GM12892 (cell line): Measurements from ENCODE around the gene CNGA1.

Experiments
- POLR2A ChIP-seq: IDR thresholded peaks from 2 replicates; pipeline ENCODE4 v1.6.1; 2011; ENCODE audit warnings: low read depth, low read length, control low read depth
- POLR2AphosphoS5 ChIP-seq: IDR thresholded peaks from 2 replicates; pipeline ENCODE4 v1.6.1; 2011; ENCODE audit warnings: low read depth, low read length, control low read depth
- TAF1 ChIP-seq: IDR thresholded peaks from 2 replicates; pipeline ENCODE4 v1.6.1; 2011; ENCODE audit warnings: low read depth, mild to moderate bottlenecking, control low read depth, low read length, borderline replicate concordance

GRCh38 chr4:48008021-48008596 lies 8.4 kb downstream of the CNGA1 start:
- TF ChIP-seq POLR2A (no peak), TAF1 (no peak), POLR2AphosphoS5 (no peak)
